ENCODE results near the gene CCDC6.

DNA sequence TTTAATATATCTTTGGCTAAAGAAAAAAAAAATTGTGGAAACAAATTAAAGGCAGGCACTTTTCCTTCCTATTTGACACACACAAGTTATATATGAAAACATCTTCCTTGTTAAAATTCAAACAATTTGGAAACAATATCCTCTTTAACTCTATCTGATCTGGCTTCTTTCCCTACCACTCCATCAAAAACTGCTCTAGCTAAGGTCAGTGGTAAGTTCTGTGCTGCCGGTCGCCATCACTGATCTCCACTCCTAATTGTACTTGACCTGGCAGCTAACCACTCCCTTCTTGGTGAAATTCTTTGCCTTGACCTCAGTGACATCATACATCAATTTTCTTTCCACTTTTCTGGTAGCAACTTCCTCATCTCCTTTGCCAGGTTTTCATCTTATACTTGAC is 105.2 kb downstream of the CCDC6 start:
- no peak for TF ChIP-seq EZH2 (IDR thresholded peaks at IDR 0.05; ENCODE audit: insufficient read depth, poor library complexity, severe bottlenecking)
- TF ChIP-seq EZH2phosphoT487 (IDR thresholded peaks at IDR 0.05; ENCODE audit: insufficient read depth, low read depth): no peak

Measured in GM23248 (cell line).